GM19240 (cell line): ENCODE measurements around the gene FCRLB.
"Not testable (repeated sequence)": the region's sequence is repeated elsewhere in the genome, so short reads cannot be mapped to it uniquely, and the experiment has no call there.

Source experiments
- DNase-seq: peaks from one replicate; pipeline ENCODE4 v3.0.0; 2011; ENCODE audit warnings: low spot score; ENCODE audit not compliant: insufficient read length

Gene FCRLB

GRCh38 chr1:161740921-161741320, 19.6 kb downstream of the FCRLB start:
- DNase-seq, result no peak

- DNase-seq, result no peak
Measured at GRCh38 chr1:161743231-161743630, 21.9 kb downstream of the FCRLB start.

- DNase-seq, result no peak
Measured at GRCh38 chr1:161747801-161748200, 26.5 kb downstream of the FCRLB start.

GRCh38 chr1:161749509-161750407, 28.4 kb downstream of the FCRLB start, which contains the start of gene DUSP12:
Gene DUSP12 (plus strand): TSS chr1:161749786. CDS start chr1:161749802, 16 bp downstream.
- DNase-seq, result peak; percentile 44

- DNase-seq, result no peak
Measured at GRCh38 chr1:161763522-161764098, 42.3 kb downstream of the FCRLB start.

- DNase-seq, result peak; percentile 29
Measured at GRCh38 chr1:161766102-161766981, 45.0 kb downstream of the FCRLB start, which contains the start of gene ATF6. Gene ATF6 (plus strand): TSS chr1:161766320. CDS start chr1:161766361, 41 bp downstream.

- DNase-seq, result no peak
Measured at GRCh38 chr1:161768461-161768860, 47.1 kb downstream of the FCRLB start.

GRCh38 chr1:161768986-161769672, 47.8 kb downstream of the FCRLB start:
- no peak for DNase-seq

- DNase-seq, result not testable (repeated sequence)
Measured at GRCh38 chr1:161769673-161770045, 48.3 kb downstream of the FCRLB start.

GRCh38 chr1:161770250-161770649, 48.9 kb downstream of the FCRLB start:
- no peak for DNase-seq

GRCh38 chr1:161771161-161771560, 49.8 kb downstream of the FCRLB start:
- no peak for DNase-seq

- no peak for DNase-seq
Measured at GRCh38 chr1:161771973-161772372, 50.6 kb downstream of the FCRLB start.

GRCh38 chr1:161772397-161772796, 51.1 kb downstream of the FCRLB start:
- DNase-seq, result no peak

GRCh38 chr1:161773791-161774190, 52.4 kb downstream of the FCRLB start:
- DNase-seq, result no peak

- no peak for DNase-seq
Measured at GRCh38 chr1:161777261-161777660, 55.9 kb downstream of the FCRLB start.
